Left ventricle myocardium inferior (tissue), 1 donor: Measurements from ENCODE around the gene FARS2. TPM values are rescaled to one million over a fixed set of nuclear protein-coding genes. Genes with fewer than 3 reads are reported as not detected.
A peak's percentile ranks its signal among the peaks of the same experiment; 100 is the strongest.

Experiments
- DNase-seq: peaks from one replicate; pipeline ENCODE4 v3.0.0-alpha.2; 2020
- H3K27ac ChIP-seq: fragments of 200-600 bp; replicated peaks from 2 replicates; pipeline ENCODE4 v1.8.0; 2021
- H3K27me3 ChIP-seq: fragments of 200-600 bp; 2 replicates; pipeline ENCODE4 v1.8.0; 2021; ENCODE audit warnings: low read depth
- H3K36me3 ChIP-seq: fragments of 200-600 bp; 2 replicates; pipeline ENCODE4 v1.8.0; 2021
- H3K4me1 ChIP-seq: fragments of 200-600 bp; 2 replicates; pipeline ENCODE4 v1.8.0; 2021
- H3K4me3 ChIP-seq: fragments of 200-600 bp; 2 replicates; pipeline ENCODE4 v1.8.0; 2021; ENCODE audit warnings: mild to moderate bottlenecking, moderate library complexity
- H3K9me3 ChIP-seq: fragments of 200-600 bp; replicated peaks from 2 replicates; pipeline ENCODE4 v1.8.0; 2021
- intact Hi-C: fragments of 100-400 bp; cut with micrococcal nuclease; formaldehyde crosslinking; loops from one replicate; pipeline ENCODE4 v1.11.0; 2022
- total RNA-seq: library from RNA; stranded (reverse); fragmentation: NEBNext Ultra II Directional; extraction: Animal tissue kit (Norgen Biotek cat#: 25700); gene quantifications from one replicate; pipeline ENCODE4 v1.2.1, GENCODE V29; 2021
- TF ChIP-seq, protein P1 (sequence below): fragments of 200-600 bp; IDR thresholded peaks from 2 replicates; pipeline ENCODE4 v1.8.0; 2021; ENCODE audit warnings: antibody characterized with exemption, mild to moderate bottlenecking, borderline replicate concordance
- donor health status: DM: no; HTN: yes; CAD: no; lungs with severe emphysema.

Gene FARS2
- total RNA-seq, 1 donor from 2014 or later, result 16.7 TPM

DNA sequence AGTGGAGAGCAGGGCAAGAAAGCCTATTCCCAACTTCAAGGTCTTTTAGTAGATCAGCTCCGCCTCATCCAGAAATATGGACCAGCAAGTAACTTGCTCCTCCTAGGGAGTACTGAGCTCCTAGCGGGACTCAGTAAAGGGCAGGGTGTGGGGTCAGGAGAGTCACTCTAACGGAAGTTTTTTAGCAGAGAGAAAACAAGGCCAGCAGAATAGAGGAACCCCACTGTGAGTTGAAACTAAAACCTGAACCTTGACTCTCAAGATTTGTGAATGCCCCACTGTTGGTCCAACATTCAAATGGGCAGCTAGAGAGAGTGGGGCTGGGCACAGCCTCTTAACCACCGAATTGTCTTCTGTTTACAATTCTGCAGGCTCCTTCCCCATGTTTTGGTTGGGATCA lies 244.8 kb downstream of the FARS2 start:
- no peak overlapping the region for H3K27ac ChIP-seq
- H3K4me3 ChIP-seq, result no peak overlapping the region
- no peaks in the 10 kb centered on the region for H3K36me3 ChIP-seq
- TF ChIP-seq, protein P1, sequence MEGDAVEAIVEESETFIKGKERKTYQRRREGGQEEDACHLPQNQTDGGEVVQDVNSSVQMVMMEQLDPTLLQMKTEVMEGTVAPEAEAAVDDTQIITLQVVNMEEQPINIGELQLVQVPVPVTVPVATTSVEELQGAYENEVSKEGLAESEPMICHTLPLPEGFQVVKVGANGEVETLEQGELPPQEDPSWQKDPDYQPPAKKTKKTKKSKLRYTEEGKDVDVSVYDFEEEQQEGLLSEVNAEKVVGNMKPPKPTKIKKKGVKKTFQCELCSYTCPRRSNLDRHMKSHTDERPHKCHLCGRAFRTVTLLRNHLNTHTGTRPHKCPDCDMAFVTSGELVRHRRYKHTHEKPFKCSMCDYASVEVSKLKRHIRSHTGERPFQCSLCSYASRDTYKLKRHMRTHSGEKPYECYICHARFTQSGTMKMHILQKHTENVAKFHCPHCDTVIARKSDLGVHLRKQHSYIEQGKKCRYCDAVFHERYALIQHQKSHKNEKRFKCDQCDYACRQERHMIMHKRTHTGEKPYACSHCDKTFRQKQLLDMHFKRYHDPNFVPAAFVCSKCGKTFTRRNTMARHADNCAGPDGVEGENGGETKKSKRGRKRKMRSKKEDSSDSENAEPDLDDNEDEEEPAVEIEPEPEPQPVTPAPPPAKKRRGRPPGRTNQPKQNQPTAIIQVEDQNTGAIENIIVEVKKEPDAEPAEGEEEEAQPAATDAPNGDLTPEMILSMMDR, result no peak
- H3K9me3 ChIP-seq, result no peaks in the 10 kb centered on the region
- no peak for DNase-seq
- H3K27me3 ChIP-seq, result no peaks in the 10 kb centered on the region
- peaks cover 20% of the 10 kb centered on the region for H3K4me1 ChIP-seq
- intact Hi-C loops, result no loop called here

DNA sequence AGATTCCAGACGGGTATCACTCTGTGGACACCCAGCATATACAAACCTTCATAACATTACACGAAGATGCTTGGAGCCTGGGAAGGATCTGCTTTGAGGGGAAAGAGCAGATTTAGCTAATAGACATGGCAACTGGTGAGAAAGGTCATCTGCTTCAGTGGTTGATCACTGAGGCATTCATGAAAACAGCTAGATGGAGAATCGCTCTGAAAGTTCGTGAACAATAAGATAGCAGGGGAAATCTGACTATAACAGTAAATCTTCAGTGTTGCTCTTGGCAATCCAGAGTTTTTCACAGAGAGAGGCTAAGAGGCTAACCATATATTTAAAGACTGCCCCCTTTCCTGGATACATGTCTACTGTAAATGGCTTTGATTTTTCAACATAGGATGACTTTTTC lies 245.3 kb downstream of the FARS2 start:
- Histone ChIP-seq H3K36me3 (no peaks in the 10 kb centered on the region), H3K27me3 (no peaks in the 10 kb centered on the region), H3K27ac (no peak overlapping the region), H3K4me3 (no peak overlapping the region), H3K9me3 (no peaks in the 10 kb centered on the region), H3K4me1 (peaks cover 15% of the 10 kb centered on the region)
- TF ChIP-seq, protein P1, result no peak
- intact Hi-C loops, result no loop called here
- no peak for DNase-seq

DNA sequence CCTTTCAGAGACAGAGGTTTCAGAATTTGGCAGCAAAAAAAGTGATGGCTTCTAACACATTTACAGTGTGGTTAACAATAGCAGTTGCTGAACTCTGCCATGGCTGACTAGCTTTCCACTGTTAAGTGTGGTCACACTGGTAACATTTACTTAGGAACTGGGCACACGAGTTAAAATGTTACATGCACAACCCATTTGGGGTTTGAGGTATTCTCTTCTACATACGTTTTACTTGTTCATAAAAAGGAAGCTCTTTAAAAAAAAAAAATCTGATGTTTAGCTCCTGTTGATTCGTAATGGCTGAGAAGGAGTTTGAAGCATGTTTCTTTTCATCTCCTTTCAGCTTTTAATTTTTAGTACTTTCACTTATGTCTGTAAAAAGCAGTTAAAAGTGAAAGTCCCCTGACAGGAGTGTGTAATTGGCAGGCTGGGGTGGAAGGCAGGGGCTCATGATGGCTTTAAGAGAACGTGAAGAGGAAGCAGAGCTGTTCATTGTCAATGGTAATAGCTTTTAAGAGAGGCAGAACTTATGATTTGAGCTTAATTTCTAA lies 245.9 kb downstream of the FARS2 start:
- TF ChIP-seq, protein P1, result no peak
- H3K9me3 ChIP-seq, result no peaks in the 10 kb centered on the region
- intact Hi-C loops, result no loop called here

DNA sequence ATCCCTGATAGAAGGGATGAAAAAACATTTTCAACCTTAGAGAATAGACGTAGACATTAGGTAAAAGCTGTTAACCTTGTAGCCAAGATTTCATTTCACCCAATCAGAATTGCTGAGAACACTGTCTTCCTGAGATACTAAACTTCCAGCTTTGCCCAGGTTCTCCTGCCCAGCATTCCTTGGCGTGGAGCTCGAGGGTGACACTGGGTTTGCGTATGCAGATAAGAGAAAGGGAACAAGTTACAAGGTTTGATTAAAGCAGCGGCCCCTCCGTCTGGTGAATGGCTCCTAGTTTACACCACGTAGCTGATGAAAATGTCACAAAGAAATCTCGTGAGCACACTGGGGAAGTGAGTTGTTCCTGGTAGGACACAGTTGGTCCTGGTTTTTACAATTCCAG lies 247.8 kb downstream of the FARS2 start:
- Histone ChIP-seq H3K4me1 (peaks cover 14% of the 10 kb centered on the region), H3K9me3 (no peaks in the 10 kb centered on the region), H3K27me3 (no peaks in the 10 kb centered on the region), H3K27ac (peak overlapping the region; percentile 64), H3K4me3 (no peak overlapping the region), H3K36me3 (no peaks in the 10 kb centered on the region)
- TF ChIP-seq, protein P1, result no peak
- DNase-seq, result peak; percentile 53
- intact Hi-C loops, result no loop called here

More for the DNA sequence above, 245.9 kb downstream of the FARS2 start:
- H3K36me3 ChIP-seq, result no peaks in the 10 kb centered on the region
- H3K4me3 ChIP-seq, result no peak overlapping the region
- no peaks in the 10 kb centered on the region for H3K27me3 ChIP-seq
- no peak for DNase-seq
- peaks cover 14% of the 10 kb centered on the region for H3K4me1 ChIP-seq
- H3K27ac ChIP-seq, result no peak overlapping the region

DNA sequence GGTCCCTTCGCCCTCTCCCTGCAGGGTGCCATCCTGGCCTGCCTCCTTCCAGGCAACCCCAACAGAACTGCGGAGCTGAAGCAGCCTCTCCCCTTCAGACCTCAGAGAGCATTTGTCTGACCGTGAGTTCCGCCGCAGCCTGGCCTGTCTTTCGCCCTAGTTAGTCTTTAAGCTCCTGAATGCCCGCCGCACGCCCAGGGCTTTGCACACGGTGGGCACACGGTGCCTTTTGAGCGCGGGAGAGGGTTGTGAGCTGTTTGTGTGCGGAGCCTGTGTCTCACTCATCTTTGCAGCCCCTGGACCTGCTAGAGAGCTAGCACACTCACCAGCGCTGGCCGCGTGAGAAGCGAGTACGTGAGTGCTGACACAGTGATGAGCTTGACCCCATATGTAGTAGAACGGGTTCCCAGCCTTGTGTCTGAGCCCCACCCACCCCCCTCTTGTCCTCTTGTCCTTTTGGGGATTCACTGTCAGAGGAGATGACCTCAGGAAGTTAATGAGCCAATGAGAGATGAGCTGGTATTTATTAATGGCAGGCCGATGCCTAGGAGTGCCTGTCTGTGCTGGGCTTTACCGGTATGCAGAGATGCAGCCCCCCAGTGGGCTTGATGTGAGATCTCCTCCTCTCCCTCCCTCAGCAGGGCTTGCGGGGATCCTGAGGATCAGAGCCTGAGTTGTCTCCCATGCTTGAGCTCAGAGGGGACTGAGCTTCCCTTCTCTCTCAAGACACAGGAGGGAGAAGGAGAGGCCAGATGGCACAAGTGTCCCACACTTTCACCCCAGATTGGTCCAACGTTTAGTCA lies 249.2 kb downstream of the FARS2 start:
- DNase-seq, result no peak
- Histone ChIP-seq H3K9me3 (no peaks in the 10 kb centered on the region), H3K4me1 (peaks cover 14% of the 10 kb centered on the region), H3K36me3 (no peaks in the 10 kb centered on the region), H3K4me3 (no peak overlapping the region), H3K27ac (no peak overlapping the region), H3K27me3 (no peaks in the 10 kb centered on the region)
- intact Hi-C loops, result no loop called here
- TF ChIP-seq, protein P1, result no peak
